ENCODE results near the gene KDM6A. TPM values are rescaled to one million over a fixed set of nuclear protein-coding genes. Genes with fewer than 3 reads are reported as not detected.

The KDM6A gene
- polyA plus RNA-seq, 1 donor from 2014 or later: 25.1 TPM

DNA sequence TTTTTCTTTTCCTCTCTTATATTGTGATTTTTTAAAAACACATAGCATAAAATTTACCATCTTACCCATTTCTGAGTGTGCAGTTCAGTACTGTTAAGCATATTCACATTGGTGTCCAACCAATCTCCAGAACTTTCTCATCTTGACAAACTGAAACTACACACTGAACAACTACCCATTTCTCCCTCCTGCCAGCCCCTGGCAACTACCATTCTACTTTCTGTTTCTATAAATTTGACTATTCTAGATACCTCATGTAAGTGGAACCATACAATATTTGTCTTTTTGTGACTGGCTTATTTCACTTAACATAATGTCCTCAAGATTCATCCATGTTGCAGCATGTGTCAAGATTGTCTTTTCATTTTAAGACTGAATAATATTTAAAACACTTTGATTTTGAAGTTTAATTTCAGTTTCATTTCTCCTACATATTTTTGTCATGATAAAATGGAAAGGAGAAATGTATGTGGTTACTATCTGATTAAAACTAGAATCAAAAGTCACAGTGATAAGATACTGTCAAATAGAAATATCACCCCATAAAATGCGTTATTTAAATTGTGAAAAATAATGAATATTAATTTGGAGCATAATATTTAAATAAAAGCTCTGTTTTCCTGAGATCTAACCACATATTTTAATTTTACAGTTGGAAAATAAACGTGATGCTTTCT lies 204.9 kb downstream of the KDM6A start:
- Histone ChIP-seq H3K27ac (ENCODE audit: low read length) (no peak overlapping the region), H3K9me2 (ENCODE audit: insufficient read depth, low read length) (no peaks in the 10 kb centered on the region), H3K4me3 (ENCODE audit: low read length) (no peak overlapping the region), H3K79me2 (replicated peaks; ENCODE audit: insufficient read depth, low read length) (no peaks in the 10 kb centered on the region), H2AFZ (ENCODE audit: low read depth, low read length) (no peak overlapping the region), H3K9me3 (ENCODE audit: low read length) (no peaks in the 10 kb centered on the region), H3K4me2 (ENCODE audit: low read length) (no peak overlapping the region), H3F3A (ENCODE audit: insufficient read depth, low read length, poor library complexity, severe bottlenecking) (no peaks in the 10 kb centered on the region), H4K20me1 (ENCODE audit: insufficient read depth) (no peaks in the 10 kb centered on the region), H3K9ac (ENCODE audit: low read length) (no peak overlapping the region), H3K36me3 (ENCODE audit: insufficient read depth, low read length) (no peaks in the 10 kb centered on the region), H3K27me3 (ENCODE audit: insufficient read depth, low read depth, low read length) (no peaks in the 10 kb centered on the region)
- TF ChIP-seq POLR2AphosphoS5 (IDR thresholded peaks at IDR 0.05) (no peak), RAD21 (conservative IDR thresholded peaks at IDR 0.05) (no peak), EP300 (conservative IDR thresholded peaks at IDR 0.05; ENCODE audit: poor library complexity, severe bottlenecking) (no peak), SMC3 (conservative IDR thresholded peaks at IDR 0.05; ENCODE audit: poor library complexity) (no peak), TAF1 (IDR thresholded peaks at IDR 0.05; ENCODE audit: low read depth) (no peak), EZH2 (IDR thresholded peaks at IDR 0.05; ENCODE audit: borderline replicate concordance, insufficient read depth, low read length, poor library complexity, severe bottlenecking) (no peak), MXI1 (conservative IDR thresholded peaks at IDR 0.05; ENCODE audit: poor library complexity, severe bottlenecking) (no peak)
- TF ChIP-seq, protein P1, sequence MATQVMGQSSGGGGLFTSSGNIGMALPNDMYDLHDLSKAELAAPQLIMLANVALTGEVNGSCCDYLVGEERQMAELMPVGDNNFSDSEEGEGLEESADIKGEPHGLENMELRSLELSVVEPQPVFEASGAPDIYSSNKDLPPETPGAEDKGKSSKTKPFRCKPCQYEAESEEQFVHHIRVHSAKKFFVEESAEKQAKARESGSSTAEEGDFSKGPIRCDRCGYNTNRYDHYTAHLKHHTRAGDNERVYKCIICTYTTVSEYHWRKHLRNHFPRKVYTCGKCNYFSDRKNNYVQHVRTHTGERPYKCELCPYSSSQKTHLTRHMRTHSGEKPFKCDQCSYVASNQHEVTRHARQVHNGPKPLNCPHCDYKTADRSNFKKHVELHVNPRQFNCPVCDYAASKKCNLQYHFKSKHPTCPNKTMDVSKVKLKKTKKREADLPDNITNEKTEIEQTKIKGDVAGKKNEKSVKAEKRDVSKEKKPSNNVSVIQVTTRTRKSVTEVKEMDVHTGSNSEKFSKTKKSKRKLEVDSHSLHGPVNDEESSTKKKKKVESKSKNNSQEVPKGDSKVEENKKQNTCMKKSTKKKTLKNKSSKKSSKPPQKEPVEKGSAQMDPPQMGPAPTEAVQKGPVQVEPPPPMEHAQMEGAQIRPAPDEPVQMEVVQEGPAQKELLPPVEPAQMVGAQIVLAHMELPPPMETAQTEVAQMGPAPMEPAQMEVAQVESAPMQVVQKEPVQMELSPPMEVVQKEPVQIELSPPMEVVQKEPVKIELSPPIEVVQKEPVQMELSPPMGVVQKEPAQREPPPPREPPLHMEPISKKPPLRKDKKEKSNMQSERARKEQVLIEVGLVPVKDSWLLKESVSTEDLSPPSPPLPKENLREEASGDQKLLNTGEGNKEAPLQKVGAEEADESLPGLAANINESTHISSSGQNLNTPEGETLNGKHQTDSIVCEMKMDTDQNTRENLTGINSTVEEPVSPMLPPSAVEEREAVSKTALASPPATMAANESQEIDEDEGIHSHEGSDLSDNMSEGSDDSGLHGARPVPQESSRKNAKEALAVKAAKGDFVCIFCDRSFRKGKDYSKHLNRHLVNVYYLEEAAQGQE (IDR thresholded peaks at IDR 0.05; ENCODE audit: borderline replicate concordance): no peak
- TF ChIP-seq, protein P2, sequence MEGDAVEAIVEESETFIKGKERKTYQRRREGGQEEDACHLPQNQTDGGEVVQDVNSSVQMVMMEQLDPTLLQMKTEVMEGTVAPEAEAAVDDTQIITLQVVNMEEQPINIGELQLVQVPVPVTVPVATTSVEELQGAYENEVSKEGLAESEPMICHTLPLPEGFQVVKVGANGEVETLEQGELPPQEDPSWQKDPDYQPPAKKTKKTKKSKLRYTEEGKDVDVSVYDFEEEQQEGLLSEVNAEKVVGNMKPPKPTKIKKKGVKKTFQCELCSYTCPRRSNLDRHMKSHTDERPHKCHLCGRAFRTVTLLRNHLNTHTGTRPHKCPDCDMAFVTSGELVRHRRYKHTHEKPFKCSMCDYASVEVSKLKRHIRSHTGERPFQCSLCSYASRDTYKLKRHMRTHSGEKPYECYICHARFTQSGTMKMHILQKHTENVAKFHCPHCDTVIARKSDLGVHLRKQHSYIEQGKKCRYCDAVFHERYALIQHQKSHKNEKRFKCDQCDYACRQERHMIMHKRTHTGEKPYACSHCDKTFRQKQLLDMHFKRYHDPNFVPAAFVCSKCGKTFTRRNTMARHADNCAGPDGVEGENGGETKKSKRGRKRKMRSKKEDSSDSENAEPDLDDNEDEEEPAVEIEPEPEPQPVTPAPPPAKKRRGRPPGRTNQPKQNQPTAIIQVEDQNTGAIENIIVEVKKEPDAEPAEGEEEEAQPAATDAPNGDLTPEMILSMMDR (IDR thresholded peaks at IDR 0.05; ENCODE audit: poor library complexity, severe bottlenecking): no peak

DNA sequence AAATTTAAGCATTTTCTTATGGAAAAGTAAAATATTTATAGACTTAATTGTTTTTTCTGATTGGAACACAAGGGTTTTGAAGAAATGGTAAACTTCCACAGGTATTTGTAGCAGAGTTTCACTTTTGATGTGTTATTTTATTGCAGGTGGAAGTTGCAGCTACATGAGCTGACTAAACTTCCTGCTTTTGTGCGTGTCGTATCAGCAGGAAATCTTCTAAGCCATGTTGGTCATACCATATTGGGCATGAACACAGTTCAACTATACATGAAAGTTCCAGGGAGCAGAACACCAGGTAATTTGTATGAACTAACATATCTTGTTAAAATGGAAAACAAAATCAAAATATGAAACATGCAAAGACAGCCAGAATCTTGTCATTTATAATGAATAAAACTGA lies 210.3 kb downstream of the KDM6A start:
- Histone ChIP-seq H3K4me3 (ENCODE audit: low read length) (no peak overlapping the region), H2AFZ (ENCODE audit: low read depth, low read length) (no peak overlapping the region), H3K9me3 (ENCODE audit: low read length) (no peaks in the 10 kb centered on the region), H3K79me2 (replicated peaks; ENCODE audit: insufficient read depth, low read length) (no peaks in the 10 kb centered on the region), H3K9ac (ENCODE audit: low read length) (no peak overlapping the region), H3K9me2 (ENCODE audit: insufficient read depth, low read length) (no peaks in the 10 kb centered on the region), H3K36me3 (ENCODE audit: insufficient read depth, low read length) (no peaks in the 10 kb centered on the region), H3K27ac (ENCODE audit: low read length) (no peak overlapping the region), H4K20me1 (ENCODE audit: insufficient read depth) (no peaks in the 10 kb centered on the region), H3K27me3 (ENCODE audit: insufficient read depth, low read depth, low read length) (no peaks in the 10 kb centered on the region), H3F3A (ENCODE audit: insufficient read depth, low read length, poor library complexity, severe bottlenecking) (no peaks in the 10 kb centered on the region), H3K4me2 (ENCODE audit: low read length) (no peak overlapping the region)
- TF ChIP-seq EZH2 (IDR thresholded peaks at IDR 0.05; ENCODE audit: borderline replicate concordance, insufficient read depth, low read length, poor library complexity, severe bottlenecking): no peak
- TF ChIP-seq, protein P2 (IDR thresholded peaks at IDR 0.05; ENCODE audit: poor library complexity, severe bottlenecking): no peak
- no peak for TF ChIP-seq POLR2AphosphoS5 (IDR thresholded peaks at IDR 0.05)
- TF ChIP-seq RAD21 (conservative IDR thresholded peaks at IDR 0.05): no peak
- no peak for TF ChIP-seq TAF1 (IDR thresholded peaks at IDR 0.05; ENCODE audit: low read depth)
- TF ChIP-seq SMC3 (conservative IDR thresholded peaks at IDR 0.05; ENCODE audit: poor library complexity): no peak
- TF ChIP-seq EP300 (conservative IDR thresholded peaks at IDR 0.05; ENCODE audit: poor library complexity, severe bottlenecking): no peak
- TF ChIP-seq, protein P1 (IDR thresholded peaks at IDR 0.05; ENCODE audit: borderline replicate concordance): no peak
- no peak for TF ChIP-seq MXI1 (conservative IDR thresholded peaks at IDR 0.05; ENCODE audit: poor library complexity, severe bottlenecking)

All from neural cell (in vitro differentiated cells).